Tibial nerve (tissue), 4 donors: ENCODE data around the gene HRNR.

Experiments
- EP300 ChIP-seq, 2 donors: sonication (generic); formaldehyde crosslinking; IDR thresholded peaks; one replicate each; pipeline ENCODE4 v1.6.1; 2017; ENCODE audit warnings: antibody characterized with exemption in 2 of 2, mild to moderate bottlenecking in 1 of 2
- POLR2A ChIP-seq, 2 donors: fragments of 450-650 bp; IDR thresholded peaks; one replicate each; pipeline ENCODE4 v1.6.1; 2017; ENCODE audit warnings: antibody characterized with exemption in 2 of 2, mild to moderate bottlenecking in 2 of 2, moderate library complexity in 2 of 2
- TF ChIP-seq, protein P1 (sequence below), 5 experiments: fragments of 200-600 bp in 3 of 5; fragments of 450-650 bp in 2 of 5; sonication (generic) in 3 of 5; IDR thresholded peaks; one replicate each; pipeline ENCODE4 v1.5.1; 2016 to 2019; ENCODE audit warnings: antibody characterized with exemption in 5 of 5, mild to moderate bottlenecking in 3 of 5, moderate library complexity in 2 of 5

GRCh38 chr1:152197361-152197941 lies 26.5 kb downstream of the HRNR start:
- TF ChIP-seq, protein P1, sequence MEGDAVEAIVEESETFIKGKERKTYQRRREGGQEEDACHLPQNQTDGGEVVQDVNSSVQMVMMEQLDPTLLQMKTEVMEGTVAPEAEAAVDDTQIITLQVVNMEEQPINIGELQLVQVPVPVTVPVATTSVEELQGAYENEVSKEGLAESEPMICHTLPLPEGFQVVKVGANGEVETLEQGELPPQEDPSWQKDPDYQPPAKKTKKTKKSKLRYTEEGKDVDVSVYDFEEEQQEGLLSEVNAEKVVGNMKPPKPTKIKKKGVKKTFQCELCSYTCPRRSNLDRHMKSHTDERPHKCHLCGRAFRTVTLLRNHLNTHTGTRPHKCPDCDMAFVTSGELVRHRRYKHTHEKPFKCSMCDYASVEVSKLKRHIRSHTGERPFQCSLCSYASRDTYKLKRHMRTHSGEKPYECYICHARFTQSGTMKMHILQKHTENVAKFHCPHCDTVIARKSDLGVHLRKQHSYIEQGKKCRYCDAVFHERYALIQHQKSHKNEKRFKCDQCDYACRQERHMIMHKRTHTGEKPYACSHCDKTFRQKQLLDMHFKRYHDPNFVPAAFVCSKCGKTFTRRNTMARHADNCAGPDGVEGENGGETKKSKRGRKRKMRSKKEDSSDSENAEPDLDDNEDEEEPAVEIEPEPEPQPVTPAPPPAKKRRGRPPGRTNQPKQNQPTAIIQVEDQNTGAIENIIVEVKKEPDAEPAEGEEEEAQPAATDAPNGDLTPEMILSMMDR (IDR thresholded peaks at IDR 0.05) = no peak
- TF ChIP-seq POLR2A (IDR thresholded peaks at IDR 0.05) = no peak
- no peak for TF ChIP-seq EP300 (IDR thresholded peaks at IDR 0.05)
